ENCODE data around the gene NTM.
"Not testable (repeated sequence)": the region's sequence is repeated elsewhere in the genome, so short reads cannot be mapped to it uniquely, and the experiment has no call there.

NTM gene

DNA sequence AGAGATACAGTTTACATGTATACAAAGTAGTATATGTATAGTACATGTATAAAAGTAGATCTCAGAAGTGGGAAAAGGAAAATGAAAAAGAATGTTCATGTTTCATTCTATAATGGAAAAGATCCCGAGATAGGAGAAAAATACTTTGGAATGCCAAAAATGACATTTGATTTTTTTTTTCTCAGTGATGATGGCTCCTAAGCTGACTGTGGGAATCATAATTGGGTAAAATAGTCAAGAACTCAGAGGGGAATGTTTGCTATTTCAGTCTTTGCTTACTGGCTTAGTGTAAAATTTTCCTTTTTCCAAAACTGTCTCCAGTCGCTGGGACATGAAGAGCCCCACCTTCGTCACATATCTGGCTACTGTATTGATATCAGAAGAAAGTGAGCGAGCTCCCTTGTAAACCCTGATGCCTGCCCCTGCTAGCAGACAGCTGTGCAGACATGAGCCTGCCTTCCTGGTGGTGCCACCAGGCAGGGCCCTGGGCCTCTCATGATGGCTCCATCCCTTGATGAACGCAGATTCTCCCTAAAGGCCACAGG, 944.6 kb downstream of the NTM start:
- DNase-seq, result no peak

DNA sequence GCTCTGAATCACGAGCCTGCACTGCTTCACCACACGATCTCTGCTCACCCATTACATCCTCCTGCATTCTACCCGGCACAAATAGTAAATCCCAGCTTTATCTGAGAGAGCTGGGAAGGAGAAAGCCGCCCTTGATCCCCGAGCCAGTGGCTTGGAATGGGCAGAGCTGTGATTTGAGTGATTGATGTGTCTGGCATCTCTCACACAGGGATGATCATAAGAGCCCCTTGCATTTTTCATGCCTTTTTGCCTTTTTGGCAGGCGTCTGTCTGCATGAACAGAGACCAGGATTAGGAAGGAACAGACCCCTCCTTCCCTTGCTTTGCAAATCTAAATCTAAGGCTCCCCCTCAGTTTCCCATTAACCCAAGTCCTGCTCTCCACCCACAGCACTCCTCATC, 945.3 kb downstream of the NTM start:
- DNase-seq, result no peak

DNA sequence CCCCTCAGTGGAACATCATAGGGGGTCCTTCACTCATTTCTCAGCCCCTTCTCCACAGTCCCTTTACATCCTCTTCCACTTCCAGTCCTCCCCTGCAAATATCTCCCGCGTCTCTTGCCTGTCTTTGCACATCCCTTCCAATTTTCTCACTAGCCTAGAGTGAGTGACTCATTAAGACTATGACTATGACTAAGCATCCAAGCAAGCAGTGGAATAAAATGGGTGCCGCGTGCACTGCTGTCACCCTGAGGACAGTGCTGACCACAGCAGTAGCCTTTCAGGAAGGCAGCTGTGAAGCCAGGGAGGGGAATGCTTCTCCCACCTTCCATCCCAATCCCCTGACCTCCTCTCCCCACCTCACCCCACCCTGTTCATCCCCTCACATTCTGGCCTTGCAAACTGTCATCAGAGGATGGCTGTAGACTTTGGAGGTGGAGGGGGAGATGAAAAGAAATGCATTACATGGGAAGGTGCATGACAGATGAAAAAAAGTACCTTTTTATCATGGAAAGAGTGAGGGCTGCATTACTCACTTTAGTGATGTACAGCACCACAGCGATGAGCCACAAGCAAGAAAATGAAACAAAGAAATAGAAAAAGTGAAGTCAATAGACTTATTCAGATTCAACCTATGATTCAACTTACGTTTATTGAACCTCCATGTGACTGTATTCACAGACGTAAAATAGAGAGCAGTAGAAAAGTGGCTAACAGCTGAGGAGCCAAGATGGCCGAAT, 948.2 kb downstream of the NTM start:
- no peak for DNase-seq

DNA sequence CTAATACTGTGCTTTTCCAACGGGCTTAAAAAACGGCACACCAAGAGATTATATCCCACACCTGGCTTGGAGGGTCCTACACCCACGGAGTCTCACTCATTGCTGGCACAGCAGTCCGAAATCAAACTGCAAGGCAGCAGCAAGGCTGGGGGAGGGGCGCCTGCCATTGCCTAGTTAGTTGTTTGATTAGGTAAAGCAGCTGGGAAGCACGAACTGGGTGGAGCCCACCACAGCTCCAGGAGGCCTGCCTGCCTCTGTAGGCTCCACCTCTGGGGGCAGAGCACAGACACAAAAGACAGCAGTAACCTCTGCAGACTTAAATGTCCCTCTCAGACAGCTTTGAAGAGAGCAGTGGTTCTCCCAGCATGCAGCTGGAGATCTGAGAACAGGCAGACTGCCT, 949.0 kb downstream of the NTM start:
- DNase-seq, result not testable (repeated sequence)

DNA sequence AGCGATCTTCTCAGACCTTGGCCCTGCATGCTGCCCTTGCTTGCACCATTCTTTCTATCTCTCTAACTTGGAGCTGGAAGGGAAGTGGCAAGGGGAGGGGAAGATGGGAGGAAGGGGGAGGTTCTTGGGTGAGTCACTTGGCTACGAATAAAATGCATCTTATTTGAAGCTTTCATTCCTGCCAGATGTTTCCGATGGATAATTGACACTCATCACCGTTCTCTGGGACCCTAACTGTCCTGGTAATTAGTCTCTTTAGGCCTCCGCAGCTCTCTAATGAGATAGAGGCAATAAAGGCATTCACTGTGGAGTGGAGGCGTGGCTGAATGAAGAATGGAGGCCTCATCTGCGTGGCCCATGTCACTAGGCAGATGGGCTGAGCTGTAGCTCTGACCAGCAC, 960.1 kb downstream of the NTM start:
- no peak for DNase-seq

DNA sequence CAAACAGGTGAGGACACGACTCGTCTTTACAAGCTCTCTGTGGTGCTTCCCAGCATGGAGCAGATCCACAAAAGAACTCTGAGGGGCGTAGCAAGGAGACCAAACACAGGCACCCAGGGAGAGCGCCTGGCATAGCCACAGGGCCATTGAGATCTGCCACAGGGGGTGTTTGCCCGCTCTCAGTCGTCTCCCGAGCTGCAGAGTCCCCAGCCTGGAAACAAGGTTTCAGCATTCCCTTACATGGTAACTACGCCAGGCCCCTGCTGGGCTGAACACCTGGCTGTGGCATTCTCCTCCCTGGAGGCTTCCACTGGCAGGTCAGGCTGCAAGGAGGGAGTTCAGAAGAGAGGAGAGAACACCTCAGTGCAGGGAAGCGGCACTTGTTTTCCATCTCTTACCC, 962.1 kb downstream of the NTM start:
- DNase-seq, result no peak

DNA sequence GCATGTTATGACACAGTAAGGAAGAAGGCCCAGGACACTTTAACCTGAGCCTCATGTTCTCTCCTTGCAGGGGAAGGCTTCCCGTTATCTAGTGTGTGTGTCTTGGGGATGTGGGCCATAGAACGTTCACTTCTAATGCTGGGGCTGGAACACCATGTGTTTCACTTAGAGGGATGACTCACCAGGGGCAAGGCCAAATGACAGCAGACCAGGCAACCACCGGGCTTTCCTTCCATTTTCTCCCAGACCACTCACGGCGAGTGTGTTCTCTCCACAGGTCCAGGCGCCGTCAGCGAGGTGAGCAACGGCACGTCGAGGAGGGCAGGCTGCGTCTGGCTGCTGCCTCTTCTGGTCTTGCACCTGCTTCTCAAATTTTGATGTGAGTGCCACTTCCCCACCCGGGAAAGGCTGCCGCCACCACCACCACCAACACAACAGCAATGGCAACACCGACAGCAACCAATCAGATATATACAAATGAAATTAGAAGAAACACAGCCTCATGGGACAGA, 964.4 kb downstream of the NTM start:
- no peak for DNase-seq

DNA sequence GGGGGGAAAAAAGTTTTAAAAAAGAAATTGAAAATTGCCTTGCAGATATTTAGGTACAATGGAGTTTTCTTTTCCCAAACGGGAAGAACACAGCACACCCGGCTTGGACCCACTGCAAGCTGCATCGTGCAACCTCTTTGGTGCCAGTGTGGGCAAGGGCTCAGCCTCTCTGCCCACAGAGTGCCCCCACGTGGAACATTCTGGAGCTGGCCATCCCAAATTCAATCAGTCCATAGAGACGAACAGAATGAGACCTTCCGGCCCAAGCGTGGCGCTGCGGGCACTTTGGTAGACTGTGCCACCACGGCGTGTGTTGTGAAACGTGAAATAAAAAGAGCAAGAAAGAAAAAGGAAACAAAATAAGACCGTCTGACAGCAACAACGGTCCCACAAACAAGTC, 964.9 kb downstream of the NTM start:
- DNase-seq, result no peak

DNA sequence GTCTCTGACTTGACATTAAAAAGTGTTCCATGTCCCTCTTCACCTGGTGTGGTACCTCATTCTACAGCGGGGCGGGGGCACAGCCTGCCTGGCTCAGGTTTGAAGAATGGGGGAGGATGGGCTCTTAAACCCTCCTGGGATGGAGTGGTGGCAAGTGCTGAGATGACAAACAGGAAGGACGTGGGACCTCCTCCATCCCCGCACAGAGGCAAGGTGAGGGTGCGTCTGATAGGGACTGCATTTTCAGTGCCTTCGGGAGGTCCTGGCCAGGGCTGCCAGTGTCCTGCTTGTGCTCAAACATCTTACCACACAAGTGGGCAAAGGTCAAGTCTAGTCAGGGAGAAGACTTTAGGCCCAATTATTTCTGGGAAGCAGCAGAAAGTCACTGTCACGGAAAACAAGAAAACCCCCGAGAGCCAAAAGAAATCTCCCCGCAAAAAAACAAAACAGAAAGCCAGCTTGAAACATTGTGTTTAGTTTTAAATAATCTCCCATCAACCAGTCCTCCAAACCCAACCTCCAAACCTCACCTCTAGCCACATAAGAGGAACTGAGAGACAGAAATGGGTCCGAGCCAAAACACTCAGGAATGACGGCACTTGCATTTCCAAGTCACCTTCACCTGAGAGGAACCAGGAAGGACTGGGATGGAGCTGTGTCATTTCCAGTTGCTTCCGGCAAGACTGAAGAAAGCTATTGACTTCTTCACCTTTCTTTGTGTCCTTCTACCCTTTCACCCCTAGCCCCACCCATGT, 966.5 kb downstream of the NTM start:
- no peak for DNase-seq

DNA sequence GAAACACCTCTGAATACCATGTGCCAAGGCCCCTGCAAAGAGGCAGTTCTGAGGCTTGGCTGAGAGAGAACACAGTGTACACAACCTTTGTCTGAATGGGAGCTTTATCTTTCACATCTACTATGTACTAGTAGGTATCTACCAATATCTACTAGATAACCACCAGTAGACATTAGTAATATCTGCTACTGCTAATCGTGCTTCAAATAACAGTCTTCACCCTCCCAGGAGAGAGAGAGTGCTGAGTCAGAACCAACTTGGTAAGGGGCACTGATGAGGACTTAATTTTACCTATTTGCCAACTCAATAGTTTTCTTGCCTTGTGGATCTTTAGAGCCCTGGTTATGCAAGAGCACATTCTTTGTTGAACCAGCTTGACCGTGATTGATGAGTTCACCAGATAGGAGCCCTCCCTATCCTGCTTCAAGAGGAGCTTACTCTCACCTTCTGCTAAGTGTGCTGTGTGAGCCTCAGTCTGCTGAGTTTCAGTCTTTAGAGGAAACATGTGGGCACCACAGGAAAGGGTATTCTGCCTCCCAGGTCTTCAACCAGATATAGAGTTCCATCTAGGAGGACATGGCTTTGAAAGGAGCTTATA, 967.5 kb downstream of the NTM start:
- no peak for DNase-seq

DNA sequence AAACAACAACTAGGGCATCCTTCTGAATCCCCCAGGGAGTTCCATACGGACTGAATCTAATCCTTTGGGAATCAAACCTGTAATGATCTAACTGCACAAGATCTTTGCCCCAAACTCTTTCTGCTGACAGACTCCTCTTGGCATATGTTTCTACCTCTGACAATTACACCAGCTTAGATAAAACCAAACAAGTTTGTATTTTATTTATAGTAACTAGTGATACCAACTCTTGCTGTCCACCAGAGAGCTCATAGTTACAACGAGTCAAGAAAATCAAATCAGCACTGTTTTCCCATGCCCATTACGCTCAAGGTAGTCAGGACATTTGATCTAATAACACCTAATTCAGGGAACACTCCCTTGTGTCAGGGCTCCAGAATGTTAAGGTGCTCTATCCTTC, 972.0 kb downstream of the NTM start:
- DNase-seq, result no peak

DNA sequence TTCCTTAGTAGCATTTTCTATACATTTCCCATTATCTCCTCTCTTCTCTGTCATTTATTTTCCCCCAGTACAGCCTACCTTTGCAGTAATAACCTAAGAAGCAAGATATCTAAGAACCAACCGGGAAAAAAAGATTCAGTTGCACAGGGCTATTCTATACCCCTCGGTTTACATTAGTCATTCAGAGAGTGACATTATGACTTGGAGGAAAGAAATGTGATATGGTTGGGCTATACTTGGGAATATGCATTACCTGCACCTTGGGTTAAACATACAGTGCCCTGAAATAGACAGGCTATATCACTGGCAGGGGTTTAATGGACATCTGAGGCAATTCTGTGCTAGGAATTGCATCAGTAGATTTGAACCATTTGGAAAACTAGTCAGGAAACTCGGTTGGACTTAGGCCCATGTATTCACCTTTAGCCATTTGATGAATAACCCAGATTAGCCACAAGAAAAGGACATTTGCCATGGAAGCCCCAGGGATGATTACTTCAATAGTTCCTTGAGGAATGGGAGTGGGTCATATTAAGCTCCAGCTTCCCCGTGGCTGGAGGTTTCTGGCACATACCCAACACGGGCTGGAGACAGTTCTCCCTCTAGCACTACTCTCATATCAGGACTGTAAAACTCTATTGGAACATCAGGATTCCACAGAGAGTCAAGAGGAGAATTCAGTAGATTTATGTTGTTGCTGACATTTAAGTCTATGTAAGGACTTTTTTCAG, 973.2 kb downstream of the NTM start:
- no peak for DNase-seq

DNA sequence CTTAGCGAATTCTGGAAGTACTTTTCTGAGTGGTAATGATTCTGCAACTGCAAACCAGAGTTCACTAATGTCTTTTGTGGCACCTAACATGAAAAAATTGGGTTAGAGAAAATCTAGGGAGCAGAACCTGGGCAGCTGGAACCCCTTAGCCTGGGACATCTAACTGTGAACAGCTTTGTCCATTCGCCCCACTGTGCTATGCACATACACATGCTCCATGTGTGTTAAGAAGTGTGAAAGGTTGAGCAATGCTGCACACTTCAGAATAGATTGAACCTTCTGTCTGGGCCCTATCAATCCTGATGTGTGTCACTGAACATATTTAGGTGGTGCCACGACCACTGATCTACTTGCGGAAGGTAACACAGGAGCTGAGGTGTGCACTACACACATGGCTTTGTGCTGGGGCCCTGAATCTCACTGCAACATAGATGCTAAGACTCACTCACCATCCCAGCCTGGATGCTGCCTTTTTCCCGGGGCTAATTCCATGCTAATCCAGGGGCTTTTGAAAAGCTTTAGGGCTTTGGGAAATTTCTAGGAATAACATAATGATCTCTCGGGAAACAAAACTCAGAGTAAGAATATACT, 976.2 kb downstream of the NTM start:
- no peak for DNase-seq

DNA sequence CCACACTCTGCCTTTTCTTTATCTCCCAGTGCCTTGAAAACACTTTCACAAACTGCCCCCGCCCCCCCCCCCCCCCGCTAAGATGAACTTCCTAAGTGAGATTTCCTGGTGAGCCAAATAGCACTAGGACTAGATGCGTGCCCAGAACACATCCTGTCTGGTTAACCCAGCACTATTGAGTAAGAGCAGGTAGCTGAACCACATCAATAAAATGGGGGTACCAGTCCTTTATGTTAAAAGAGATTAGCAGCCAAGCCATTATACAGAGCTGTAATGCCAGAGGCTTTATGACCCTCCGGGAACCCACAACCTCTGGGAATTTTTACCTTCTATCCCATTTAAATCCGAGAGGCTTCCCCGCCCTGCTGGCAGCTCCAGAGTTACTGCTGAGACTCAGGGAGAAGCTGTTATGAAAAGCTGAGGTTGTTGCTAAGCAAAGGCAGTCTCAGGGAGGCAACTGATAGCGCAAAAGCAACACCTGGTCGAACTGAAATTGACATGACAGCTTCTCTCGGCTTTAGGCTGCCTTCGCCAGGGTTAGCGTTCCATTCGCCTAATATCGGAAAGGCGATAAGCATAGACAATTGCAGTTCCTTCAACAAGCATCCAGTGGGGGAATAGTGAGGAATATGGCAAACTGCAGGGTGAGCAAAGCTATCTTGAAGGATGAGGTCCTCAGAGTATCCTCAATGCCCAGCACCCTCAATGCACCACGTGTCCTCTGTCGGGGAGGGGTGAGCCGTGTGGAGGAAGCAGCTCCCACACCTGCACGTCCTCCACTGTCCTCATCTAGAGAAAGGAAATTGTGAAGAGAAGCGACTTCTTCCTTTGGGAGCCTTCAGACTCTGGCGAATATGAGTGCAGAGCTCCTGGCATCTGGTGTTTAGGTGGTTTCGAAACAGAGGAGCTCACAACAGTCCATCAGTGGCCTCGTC, 977.0 kb downstream of the NTM start:
- DNase-seq, result no peak

DNA sequence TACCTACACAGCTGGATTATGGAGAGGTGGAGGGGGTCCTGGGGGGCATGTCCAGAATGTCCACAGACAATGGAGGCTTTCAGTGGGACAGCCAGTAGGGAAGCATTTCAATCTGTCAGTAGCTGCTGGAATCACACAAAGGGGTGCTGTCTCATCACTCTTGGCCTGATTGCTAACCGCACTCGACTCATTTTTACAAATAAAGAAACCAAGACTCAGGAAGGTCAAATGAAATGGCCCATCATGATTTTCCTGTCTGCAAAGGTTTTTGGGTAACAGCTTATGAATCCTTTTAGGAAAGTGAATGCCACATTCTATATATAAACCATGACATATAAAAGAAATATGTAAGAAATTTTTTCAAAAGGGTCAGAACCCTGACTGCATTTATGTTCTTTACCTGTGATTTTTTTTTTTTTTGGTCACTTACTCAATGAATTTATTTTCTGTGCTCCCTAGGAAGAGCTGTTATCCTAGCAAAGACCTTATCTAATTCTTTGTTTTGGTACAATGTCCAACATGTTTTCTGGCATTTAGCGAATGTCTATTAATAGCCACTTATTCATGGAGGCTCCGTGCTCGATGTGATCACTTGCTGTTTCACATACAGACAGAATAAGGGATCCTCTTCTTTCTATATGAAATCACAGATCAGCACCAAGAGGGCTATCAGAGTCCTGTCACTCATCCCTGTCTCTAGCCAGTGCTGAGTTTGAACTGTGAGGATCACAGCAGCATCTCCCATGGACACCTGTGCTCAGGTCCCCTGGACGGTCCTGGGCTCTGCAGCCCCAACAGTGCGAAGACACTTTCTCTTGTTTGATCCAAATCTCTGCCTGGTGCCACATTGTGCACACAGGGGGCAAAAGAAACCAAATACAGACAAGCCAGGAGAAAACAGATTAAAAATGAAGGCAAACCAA, 979.7 kb downstream of the NTM start:
- DNase-seq, result no peak

DNA sequence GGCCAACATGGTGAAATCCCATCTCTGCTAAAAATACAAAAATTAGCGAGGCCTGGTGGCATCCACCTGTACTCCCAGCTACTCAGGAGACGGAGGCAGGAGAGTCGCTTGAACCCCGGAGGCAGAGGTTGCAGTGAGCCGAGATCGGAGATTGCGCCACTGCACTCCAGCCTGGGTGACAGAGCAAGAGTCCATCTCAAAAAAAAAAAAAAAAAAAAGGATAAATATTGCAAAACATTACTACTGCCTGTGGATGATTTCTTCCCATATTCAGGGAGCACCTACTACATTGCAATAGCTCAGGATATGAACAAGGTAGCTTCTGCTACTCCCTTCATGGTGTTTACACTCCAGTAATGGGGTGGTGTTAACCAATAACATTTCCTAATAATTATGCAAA, 980.6 kb downstream of the NTM start:
- DNase-seq, result no peak

DNA sequence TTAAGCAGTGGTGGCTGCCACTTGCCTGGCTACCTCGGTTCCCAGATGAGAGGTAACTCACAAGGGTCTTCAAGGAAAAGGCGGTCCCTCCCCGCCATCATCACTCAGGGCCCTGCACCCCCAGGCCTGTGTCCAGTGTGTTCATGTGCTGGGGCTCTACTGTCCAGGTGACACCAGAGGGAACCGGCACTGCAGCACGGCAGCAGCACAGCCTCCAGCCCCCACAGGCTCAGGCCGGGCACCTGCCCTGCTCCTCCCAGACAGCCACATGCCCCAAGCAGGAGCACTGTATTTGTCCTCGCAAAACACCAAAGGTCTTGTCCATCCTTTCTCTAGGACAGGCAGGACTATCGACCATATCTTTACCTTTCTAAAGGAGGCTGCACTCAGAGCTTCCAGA, 982.1 kb downstream of the NTM start:
- no peak for DNase-seq

DNA sequence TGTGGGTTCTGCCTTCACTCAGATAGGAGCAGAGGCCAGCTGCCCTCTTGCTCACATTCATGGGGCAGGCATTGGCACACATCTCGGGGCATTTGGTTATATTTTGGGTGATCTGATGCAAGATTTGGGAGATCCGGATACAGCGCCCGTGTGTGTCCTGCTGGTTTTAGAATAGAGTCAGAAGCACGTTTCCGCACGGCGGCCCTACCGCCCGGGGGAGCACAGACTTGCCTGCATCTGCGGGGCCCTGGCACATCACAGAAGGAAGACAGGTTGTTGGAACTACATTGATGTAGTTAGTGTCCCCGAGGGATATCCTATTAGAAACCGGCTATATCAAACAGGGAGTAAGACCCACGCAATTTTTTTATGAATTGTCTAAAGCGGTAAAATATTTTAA, 982.8 kb downstream of the NTM start:
- no peak for DNase-seq

DNA sequence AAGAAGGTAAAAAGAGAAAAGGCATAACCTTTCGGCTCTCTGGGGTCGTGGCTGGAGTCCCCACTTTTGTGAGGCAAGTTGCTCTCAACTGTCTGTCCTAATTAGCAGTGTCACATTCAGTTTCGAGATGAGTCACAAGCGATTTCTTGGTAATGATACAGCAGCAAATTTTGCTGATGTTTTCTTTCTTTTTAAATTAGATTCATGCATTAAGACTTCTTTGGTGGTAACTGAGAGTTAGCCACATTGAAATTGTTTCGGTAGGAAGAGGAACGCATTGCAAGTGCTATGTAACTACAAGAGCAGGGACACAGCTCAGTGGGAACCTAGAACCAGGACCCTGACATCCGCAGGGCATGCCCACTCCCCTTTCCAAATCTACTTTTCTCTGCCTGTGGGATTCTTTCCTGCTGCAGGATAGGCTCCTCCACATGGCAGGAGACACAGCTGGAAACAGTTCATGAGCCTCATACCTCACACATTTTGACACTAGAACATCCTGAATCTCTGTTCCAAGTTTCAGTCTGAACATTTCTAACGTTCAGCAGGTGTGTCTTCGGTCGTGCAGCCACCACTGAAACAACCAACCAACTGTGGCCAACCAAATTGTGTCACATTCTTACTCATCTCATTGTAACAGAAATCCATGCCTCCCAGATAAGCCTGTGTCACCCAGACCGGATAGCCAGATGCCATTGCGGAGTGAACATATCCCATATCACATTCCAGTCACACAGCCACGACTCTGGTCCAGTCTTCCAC, 987.6 kb downstream of the NTM start:
- DNase-seq, result no peak

DNA sequence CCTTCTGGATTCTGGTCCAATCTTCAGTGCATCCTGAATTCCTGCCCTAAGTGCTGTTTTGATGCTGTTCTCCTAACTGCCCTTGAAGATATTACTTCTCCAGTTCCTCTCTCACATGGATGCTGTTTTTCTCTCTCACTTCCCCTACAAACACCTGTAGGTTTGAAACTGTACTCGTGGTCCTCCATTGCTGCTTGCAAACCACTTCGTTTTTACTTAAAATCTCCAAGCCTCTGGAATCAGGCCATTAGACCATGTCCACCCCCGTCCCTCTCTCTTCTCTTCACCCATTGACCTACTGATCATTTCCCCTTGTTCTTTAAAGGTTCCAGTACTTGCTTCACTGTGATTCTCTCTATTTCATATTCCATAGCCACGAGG, 988.1 kb downstream of the NTM start:
- DNase-seq, result no peak

All from NCI-H2171 (cell line).